GM19463 (cell line): ENCODE data around the gene PARP6.
A peak's percentile ranks its signal among the peaks of the same experiment; 100 is the strongest.

Experiments
- ATAC-seq: cut with Tn5 transposase; IDR thresholded peaks from one replicate; pipeline ENCODE4 v1.9.1; 2021; ENCODE audit warnings: mild to moderate bottlenecking, moderate library complexity; ENCODE audit not compliant: unreplicated experiment

PARP6 gene

DNA sequence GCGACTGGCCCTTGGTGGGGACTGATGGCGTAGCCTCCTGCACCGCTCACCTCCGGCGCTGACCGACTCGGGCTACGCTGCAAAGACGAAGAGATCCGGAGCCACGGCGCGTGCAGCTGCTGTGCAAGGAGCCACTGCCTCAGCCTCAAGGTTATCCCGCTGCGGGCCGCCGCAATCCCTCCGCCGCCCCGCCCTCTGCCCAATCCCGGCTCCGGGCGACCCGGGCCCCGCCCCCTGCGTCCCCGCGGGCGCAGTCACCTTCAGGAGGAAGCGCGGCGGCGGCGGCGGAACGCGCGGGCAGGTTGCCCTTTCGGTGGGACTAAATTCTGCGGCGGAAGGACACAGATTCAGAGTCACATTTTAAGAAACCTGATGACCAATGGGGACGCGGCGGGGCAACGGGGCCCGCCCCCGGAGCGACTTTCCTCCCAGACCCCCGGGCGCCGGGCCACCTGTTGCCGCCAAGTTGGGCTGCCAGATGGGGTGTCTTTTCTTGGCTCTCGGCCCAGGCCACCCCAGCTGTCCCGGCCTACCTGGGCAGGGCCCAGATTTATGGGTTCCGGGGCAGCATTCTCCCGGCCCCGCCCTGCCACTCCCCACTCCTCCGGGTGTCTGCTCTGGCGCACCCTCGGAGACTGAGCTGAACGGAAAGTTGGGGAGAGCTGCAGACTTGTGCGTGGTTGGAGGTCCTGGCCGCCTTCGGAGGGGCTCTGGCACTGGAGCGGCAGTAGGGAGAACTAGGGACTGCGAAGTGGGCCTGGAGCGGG, 41.1 kb downstream of the PARP6 start, which contains the start of gene PKM:
Gene PKM (minus strand): TSS at position 125 of the 767 bp plus-strand sequence. CDS start 12,093 bp downstream, outside the sequence.
- ATAC-seq, result peak; percentile 38

DNA sequence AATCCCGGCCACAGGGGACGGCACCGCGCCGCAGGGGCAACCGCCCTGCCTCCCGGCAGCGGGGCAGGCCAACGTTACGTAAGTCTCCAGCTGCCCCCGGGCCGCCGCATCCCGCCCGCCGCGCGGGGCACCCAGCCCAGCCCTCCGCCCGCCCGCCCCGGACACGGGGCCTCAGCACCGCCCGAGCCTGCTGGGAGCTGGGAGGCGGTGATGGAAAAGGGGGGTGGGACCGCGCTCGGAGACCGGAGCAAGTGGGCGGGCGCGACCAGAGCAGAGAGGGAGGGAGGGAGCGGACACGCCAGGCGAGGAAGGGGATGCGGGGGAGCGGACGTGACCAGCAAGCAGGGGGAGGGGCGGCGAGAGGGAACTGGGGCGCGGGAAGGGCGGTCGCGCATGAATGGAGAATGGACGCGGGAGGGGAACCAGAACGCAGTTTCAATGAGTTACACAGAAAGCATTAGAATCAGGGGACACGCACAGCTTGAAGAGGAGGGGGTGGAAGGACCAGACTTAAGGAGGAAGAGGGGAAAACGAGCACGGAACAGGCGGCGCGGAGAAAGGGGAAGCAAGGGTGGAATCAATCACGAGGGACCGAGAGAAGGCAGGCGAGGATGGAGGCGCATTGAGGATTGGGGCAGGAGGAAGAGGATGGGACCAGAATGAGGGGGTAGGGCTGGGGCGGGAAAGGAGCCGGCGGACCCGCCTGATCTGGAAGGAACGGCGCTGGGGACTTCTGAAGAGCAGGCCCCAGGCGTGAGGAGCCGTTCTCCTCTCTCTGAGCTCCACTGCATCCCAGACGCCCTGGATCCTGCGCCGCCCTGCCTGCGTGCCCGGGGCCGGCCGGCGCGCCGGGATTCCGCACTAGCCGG, 41.9 kb downstream of the PARP6 start:
- no peak for ATAC-seq

DNA sequence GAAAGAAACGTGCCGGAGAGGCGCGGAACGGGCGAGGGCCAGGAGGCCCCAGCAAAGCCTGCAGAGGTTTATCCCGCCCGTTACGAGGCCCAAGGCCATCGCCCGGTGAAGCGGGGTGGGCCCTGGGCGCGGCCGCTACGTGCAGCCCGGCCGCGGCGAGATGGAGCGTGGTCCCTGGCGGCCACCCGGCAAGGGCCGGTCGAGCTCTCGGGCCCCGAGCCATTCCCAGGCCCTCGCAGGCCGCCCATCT, 42.5 kb downstream of the PARP6 start:
- ATAC-seq, result no peak

DNA sequence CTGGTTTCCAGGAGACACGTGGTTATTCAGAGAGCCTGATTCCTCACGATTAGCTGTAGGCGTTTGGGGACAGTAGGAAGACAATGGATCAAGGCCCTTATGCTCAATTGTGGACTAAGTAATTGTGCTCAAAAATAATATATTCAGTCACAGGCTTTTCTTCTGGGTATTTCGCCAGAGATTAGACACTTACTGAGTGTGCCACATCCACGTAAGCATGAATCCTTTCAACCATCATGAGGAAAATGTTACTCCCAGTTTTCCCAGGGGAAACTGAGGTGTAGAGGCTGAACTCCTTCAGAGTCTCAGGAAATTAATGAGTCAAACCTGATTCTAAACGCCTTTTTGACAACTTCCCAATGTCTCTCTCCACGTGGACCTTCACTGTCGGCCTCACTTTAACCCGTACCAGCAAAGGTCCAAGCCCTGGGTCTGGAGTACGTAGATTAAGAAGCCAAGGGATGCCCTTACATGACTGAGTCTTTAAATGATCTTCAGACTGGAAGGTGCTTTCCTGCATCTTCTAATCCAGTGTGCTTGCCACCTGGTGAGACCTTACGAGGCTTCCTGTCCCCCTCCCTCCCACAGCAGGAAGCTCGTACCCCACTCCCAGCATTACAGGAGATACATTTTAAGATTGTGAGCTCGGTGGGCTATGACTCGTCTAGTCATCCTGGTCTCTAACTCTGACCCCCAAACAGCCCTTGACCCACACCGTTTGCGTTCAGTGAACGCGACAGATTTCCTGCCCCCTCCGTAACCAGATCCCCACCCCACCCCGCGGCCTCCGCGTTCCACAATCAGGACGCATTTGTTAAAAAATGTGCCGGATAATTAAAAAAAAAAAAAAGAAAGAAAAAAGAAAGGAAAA, 43.0 kb downstream of the PARP6 start:
- no peak for ATAC-seq

DNA sequence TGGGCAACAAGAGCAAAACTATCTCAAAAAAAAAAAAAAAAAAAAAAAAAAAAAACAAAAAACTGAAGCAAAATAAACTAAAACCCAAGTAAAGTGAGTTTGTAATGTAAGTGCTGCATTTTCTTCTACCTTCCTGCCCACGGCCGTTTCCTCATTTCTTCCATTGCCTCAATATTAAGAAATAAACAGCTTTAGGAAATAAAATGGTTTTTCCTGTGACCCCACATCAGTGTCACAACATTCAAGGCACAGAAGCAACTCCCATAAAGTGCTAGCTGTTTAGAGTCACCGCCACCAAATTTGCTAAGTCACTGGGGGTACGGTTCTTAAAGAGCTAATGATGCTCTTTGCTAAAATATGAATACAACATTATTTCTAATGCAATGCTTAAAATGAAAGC, 44.6 kb downstream of the PARP6 start:
- no peak for ATAC-seq

DNA sequence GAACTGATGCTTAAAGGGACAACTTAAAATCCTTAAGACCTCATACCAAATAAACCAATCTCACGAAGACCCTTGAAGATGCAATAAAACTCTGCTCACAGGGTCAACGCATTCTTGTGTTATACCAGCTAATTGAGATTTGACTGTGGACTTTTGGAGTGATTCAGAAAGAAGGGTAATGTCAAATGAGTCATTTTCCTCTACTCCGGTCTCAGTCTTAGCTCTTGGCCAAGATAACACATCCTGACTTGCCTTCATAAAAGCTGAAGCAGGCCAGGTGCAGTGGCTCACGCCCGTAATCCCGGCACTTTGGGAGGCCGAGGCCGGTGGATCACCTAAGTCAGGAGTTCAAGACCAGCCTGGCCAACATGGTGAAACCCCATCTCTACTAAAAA, 45.2 kb downstream of the PARP6 start:
- no peak for ATAC-seq

DNA sequence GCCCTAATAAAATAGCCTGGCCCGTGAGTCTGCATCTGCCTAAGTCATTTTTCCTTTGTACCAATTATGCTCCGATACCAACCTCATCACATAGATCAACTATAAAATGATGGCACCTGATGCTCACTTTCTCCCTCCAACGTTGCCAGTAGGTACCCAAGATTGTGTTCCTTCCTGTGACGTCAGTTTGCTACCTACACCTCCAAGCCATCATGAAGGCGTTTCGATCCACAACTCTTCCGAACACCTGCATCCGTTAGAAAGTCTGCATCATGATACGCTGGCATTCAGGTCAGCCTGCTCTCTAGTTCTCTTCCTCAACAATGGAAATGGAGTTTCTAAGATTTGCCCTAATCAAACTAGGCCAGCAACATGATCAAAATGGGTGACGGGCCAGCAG, 49.1 kb downstream of the PARP6 start:
- no peak for ATAC-seq

DNA sequence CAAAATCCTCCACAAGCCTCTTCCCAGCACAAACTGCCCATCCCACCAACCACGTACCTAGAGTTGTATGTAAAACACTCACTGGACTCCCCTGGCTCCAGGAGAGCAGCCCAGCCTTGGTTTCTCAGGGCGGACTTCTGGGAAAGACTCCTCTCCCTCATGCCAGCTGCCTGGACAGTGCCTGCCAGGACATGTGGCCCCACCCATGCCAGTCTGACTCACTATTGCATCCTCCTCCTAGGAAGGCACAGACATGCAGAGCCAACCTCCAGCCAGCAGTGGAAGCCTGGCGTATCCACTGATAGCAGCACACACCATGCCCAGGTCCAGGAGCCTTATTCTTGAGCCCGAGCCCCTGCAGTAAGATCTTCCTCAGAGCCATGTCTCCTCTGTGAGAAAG, 50.0 kb downstream of the PARP6 start:
- no peak for ATAC-seq

DNA sequence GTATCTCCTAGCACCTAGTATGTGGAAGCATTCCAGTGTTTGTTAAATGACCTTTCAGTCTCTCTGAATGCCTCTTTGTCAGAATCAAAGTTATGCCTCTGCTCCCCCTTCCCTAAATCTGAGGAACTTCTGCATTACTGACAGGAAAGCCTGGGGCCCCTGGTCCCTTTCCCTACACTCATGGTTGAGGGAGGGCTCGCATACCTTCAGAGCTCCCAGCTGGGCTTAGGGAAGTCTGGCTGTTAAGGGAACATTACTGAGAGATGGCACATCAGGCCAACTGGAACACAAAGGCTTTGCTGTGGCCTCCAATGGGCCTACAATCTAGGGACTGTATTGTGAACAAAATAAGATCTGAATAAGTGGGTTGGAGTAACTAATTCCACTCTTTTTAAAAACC, 51.7 kb downstream of the PARP6 start:
- no peak for ATAC-seq

DNA sequence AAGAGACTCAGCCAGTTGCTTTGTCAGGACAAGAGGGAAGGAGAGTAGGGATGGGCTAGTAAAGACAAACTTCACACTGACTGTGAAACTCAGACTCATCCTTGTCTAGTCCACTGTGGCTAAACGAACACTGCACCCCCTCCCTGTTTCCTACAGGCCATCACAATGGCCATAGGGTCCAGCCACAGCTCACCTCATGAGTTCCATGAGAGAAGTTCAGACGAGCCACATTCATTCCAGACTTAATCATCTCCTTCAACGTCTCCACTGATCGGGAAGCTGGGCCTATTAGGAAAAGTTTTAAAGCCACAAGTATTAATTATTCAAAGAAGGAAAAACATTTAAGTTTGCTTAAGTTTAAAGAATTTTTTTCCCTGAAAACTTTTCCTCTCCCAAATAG, 55.1 kb downstream of the PARP6 start:
- no peak for ATAC-seq

DNA sequence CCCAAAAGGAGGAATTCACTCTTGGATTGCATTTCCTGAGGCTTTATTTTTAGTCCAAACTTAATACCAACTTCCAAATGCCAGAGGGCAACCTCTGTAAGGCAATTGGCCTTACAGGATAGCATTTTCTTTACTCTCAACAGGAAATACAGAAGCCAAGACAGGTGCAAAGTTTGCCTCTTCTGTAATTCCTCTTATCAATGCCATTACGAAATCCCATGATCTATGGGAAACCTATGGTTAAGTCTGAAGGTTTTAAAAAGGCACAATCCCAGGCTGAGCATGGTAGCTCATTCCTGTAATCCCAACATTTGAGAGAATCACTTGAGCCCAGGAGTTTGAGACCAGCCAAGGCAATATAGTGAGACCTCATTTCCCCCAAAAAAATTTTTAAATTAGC, 56.3 kb downstream of the PARP6 start:
- ATAC-seq, result no peak

DNA sequence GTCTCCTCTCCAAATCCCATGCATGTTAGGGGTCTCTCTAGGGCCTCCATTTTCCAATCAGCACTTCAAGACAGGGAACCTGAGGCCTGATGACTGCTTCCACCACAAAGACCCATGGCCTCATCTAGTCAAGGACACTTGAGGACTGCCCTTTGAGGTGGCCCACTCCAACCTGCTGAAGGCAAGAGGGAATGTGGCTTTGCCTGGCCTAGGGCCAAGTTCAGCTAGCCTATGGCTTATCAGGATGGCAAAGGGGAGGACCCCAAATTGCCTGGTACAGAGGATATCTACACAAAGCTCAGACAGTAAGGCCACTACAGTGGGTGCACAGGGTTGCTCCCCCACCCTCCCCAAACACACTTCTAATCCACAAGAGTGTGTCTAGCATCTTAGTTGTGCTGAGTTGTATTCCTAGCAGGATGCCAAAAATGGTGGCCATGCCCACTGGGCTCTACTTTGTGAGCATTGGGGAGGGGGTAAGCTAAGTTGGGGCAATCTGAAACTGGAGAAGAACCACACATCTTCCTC, 64.7 kb downstream of the PARP6 start:
- ATAC-seq, result no peak

DNA sequence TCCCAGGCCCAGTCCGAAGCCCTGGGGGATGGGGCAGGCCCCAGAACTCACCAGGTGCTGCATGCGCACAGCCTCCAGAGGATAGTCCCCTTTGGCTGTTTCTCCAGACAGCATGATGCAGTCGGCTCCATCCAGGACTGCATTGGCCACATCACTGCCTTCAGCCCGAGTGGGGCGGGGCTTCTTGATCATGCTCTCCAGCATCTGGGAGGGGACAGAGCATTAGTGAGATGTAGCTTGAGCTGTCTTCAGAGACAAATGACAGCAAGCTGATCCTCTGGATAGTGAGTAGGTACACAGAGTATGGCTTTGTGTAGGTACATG, 65.7 kb downstream of the PARP6 start:
- ATAC-seq, result no peak

DNA sequence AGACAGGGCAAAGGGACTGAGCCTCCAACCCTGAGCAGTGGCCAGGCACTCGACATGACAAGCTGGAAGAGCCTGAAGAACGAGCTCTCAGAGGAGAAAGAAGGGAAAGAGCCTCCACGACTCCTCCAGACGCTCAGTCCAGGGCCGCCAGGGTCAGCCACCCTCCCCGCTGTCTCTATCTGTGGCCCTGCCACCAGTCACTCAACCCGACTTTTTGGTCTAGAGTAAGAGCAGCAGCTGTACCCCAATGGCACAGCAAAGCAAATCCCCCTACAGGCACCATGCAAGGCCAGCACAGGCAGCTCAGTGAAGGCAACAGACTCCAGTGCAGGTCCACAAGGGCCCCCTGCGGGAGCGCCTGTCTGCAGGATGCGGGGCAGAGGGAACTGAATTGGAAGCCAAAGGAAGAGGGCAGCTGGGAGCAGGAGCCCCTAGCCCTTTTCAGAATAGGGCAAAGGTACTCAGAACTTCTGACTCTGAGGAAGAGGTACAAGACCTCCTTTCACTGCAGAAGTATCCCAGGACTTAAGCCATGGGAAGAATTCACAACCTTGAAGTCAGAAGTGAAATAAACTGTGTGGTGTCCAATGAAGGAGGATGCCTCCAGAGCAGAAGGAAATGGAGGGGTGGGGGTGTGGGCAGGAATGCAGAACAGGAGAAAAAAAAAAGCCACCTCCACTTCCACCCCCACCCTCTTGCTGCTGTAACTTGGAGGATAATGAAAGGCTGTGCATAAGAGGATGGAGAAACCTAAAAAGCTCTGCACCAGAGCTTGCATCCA, 66.3 kb downstream of the PARP6 start:
- no peak for ATAC-seq

DNA sequence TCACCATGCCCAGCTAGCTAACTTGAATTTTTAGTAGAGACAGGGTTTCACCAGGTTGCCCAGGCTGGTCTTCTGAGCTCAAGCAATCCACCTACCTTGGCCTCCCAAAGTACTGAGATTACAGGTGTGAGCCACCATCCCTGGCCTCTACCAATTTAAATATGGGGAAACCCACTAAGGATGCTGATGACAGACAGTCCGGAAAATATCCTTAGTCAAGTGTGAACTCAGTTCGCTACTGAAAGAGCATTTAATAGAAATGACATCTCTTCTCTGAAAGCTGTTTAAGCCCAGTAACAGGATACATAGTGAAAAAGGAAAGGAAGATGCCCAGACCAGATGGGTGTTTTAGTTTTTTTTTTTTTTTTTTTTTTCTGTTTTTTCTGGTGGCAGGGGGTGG, 67.1 kb downstream of the PARP6 start:
- ATAC-seq, result no peak

DNA sequence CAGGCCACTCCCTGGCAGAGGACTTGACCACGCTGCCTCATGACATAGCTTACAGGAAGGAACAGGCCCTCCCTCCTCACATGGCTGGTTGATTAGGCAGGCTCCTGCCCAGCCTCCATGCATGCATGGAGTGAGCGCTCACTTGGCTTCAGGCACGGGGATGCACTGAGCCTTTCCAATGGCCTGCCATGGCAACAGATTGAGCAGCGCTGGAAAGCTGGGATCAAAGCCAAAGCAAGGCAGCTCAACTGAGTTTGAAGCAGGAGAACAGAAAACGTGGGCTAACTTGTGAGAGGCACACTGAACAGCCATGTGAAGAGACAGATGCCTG, 68.9 kb downstream of the PARP6 start:
- no peak for ATAC-seq

DNA sequence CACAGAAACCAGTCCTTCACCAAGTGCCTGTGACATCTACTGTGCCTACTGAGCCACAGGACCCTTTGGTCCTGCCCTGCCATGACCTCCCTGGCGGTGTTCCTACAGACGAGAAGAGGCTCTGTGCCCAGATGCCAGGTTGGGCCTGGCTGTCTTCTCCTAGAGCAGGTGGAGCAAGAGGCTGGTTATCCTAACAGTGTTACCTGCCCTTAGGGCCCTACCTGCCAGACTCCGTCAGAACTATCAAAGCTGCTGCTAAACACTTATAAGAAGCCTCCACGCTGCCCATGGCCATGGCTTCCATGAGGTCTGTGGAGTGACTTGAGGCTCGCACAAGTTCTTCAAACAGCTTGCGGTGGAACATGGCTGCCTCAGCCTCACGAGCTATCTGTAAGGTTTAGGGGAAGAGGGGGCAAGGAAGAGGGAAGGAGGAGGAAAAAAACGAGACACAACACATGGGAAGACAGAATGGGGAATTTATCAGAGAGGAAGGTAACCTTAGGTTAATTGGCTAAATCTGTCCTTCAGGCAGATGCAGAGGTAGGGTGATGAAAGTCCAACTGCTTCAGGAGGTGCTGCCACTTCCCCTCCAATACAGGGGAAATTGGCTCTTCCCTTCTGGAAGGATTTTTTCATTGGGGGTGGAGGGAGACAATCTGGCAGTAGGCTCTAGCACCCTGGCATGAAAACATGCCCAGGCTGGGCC, 69.4 kb downstream of the PARP6 start:
- ATAC-seq, result no peak

DNA sequence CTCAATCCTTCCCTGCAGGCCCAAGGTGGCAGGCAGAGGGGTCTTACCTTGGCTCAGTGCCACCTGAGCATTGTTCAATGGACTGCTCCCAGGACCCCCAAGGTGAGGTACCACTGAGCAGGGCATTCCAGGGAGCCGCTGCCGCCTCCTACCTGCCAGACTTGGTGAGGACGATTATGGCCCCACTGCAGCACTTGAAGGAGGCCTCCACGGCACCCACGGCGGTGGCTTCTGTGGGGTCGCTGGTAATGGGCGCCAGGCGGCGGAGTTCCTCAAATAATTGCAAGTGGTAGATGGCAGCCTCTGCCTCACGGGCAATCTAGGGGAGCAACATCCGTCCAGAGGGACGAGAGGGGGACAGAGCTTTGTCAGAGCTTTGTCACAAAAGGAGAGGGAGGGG, 70.1 kb downstream of the PARP6 start:
- no peak for ATAC-seq

DNA sequence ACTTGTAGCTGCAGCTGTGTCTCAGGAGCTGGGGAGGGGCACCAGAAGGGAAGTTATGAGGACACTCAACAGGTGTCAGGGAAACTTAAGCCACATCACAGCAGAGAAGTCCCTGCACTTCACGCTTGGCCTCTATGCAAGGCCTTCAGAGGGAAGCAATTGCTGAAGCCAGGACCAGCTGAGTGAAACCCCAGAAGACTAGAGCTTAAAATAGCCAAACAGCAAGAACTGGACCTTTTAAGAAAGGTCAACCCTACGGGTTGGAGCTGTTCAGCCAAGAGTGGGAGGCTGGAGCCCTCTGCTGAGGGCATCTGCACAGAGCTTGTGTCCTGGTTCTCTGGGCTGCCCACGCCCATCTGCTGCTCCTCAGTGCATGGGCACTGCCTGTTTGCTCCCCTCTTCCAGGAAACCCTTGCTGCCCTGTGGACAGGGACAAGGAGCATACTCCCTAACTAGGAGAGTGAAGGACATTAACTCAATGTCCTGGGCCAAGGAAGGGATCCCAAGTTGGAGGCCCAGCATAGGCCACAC, 70.9 kb downstream of the PARP6 start:
- no peak for ATAC-seq
